ENCODE results near the gene MCC. TPM values are rescaled to one million over a fixed set of nuclear protein-coding genes. Genes with fewer than 3 reads are reported as not detected.

Gene MCC
- total and polyA plus RNA-seq, 2 donors (not counting 1 experiment from before 2014, with no cell fraction given), result 0.09 to 0.32 TPM

- WGBS (ENCODE audit: insufficient coverage), result no CpG with 5 or more reads among the region's 5 CpGs
- ATAC-seq (ENCODE audit: low read depth) (no peak), DNase-seq (no peak)
- Histone ChIP-seq H4K20me1 (ENCODE audit: control insufficient read depth, insufficient read depth, low read length, poor library complexity, severe bottlenecking) (no peaks in the 10 kb centered on the region), H3K79me2 (ENCODE audit: control insufficient read depth, insufficient read depth, low read length) (no peaks in the 10 kb centered on the region), H3K4me2 (replicated peaks; ENCODE audit: low read depth, low read length, poor library complexity, severe bottlenecking) (no peak overlapping the region), H3K4me3 (ENCODE audit: control extremely low read depth in 1 of 5, extremely low read depth in 1 of 5, insufficient read depth in 1 of 5, low read depth in 2 of 5, low read length in 4 of 5) (no peak overlapping the region), H3K27ac (ENCODE audit: low read length in 2 of 2) (no peak overlapping the region), H2AFZ (ENCODE audit: insufficient read depth, low read depth, low read length, poor library complexity, severe bottlenecking) (no peak overlapping the region), H3K36me3 (replicated peaks in 1 of 2; ENCODE audit: control extremely low read depth in 1 of 2, control insufficient read depth in 1 of 2, extremely low read depth in 1 of 2, insufficient read depth in 2 of 2, low read length in 1 of 2) (no peaks in the 10 kb centered on the region), H3K27me3 (replicated peaks in 1 of 4; ENCODE audit: control extremely low read depth in 1 of 4, control insufficient read depth in 3 of 4, insufficient read depth in 4 of 4, low read length in 3 of 4) (peaks cover 0 to 12% (median 3%) of the 10 kb centered on the region in 4 experiments), H3K9ac (ENCODE audit: low read length) (no peak overlapping the region), H3K9me3 (ENCODE audit: control extremely low read depth in 1 of 3, control insufficient read depth in 2 of 3, insufficient read depth in 1 of 3, low read length in 2 of 3) (no peaks in the 10 kb centered on the region), H3K4me1 (ENCODE audit: control insufficient read depth in 2 of 2, insufficient read depth in 2 of 2, low read length in 2 of 2) (no peaks in the 10 kb centered on the region)
- no peaks in the 10 kb centered on the region for H3K9me3 Mint-ChIP-seq (ENCODE audit: insufficient read depth)
- CTCF ChIA-PET, result no interaction called here
- no peak overlapping the region for H3K27ac Mint-ChIP-seq
- H3K4me1 Mint-ChIP-seq, result no peaks in the 10 kb centered on the region
- TF ChIP-seq, protein P1, sequence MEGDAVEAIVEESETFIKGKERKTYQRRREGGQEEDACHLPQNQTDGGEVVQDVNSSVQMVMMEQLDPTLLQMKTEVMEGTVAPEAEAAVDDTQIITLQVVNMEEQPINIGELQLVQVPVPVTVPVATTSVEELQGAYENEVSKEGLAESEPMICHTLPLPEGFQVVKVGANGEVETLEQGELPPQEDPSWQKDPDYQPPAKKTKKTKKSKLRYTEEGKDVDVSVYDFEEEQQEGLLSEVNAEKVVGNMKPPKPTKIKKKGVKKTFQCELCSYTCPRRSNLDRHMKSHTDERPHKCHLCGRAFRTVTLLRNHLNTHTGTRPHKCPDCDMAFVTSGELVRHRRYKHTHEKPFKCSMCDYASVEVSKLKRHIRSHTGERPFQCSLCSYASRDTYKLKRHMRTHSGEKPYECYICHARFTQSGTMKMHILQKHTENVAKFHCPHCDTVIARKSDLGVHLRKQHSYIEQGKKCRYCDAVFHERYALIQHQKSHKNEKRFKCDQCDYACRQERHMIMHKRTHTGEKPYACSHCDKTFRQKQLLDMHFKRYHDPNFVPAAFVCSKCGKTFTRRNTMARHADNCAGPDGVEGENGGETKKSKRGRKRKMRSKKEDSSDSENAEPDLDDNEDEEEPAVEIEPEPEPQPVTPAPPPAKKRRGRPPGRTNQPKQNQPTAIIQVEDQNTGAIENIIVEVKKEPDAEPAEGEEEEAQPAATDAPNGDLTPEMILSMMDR (IDR thresholded peaks at IDR 0.05), result no peak
- TF ChIP-seq EZH2 (IDR thresholded peaks at IDR 0.05; ENCODE audit: borderline replicate concordance, insufficient read depth, low read depth, low read length, poor library complexity, severe bottlenecking), result no peak
- H3K27me3 Mint-ChIP-seq, result peaks cover 55% of the 10 kb centered on the region
- intact Hi-C loops (cut with micrococcal nuclease), result no loop called here
- H3K4me3 Mint-ChIP-seq, result no peak overlapping the region
- POLR2A ChIA-PET, result no interaction called here
Measured at GRCh38 chr5:113480243-113480642, 8.0 kb downstream of the MCC start.

DNA sequence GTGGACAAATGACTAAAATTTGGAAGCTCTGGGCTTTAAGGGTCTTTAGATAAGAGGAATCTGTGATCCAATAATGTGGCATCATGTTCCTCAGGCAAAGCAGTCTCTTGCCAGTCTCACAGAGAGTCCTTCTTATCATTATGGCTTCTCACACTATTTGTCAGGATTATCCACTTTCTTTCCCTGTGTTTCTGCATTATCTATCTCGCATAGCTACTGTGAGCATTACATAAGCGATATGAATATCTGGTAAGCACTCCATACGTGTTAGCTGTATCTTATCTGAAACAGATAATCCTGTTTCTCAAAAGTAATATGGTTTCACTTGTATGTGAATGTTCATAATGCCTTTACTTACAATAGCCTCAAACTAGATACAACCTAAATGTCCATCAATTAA, 9.6 kb downstream of the MCC start:
- ChIA-PET CTCF (no interaction called here), POLR2A (no interaction called here)
- ATAC-seq (ENCODE audit: low read depth) (no peak), DNase-seq (no peak)
- Histone ChIP-seq H3K27me3 (replicated peaks in 1 of 4; ENCODE audit: control extremely low read depth in 1 of 4, control insufficient read depth in 3 of 4, insufficient read depth in 4 of 4, low read length in 3 of 4) (peaks cover 0 to 9% (median 0%) of the 10 kb centered on the region in 4 experiments), H3K79me2 (ENCODE audit: control insufficient read depth, insufficient read depth, low read length) (no peaks in the 10 kb centered on the region), H2AFZ (ENCODE audit: insufficient read depth, low read depth, low read length, poor library complexity, severe bottlenecking) (no peak overlapping the region), H3K4me2 (replicated peaks; ENCODE audit: low read depth, low read length, poor library complexity, severe bottlenecking) (no peak overlapping the region), H3K27ac (ENCODE audit: low read length in 2 of 2) (no peak overlapping the region), H3K4me1 (ENCODE audit: control insufficient read depth in 2 of 2, insufficient read depth in 2 of 2, low read length in 2 of 2) (no peaks in the 10 kb centered on the region), H3K36me3 (replicated peaks in 1 of 2; ENCODE audit: control extremely low read depth in 1 of 2, control insufficient read depth in 1 of 2, extremely low read depth in 1 of 2, insufficient read depth in 2 of 2, low read length in 1 of 2) (no peaks in the 10 kb centered on the region), H3K4me3 (ENCODE audit: control extremely low read depth in 1 of 5, extremely low read depth in 1 of 5, insufficient read depth in 1 of 5, low read depth in 2 of 5, low read length in 4 of 5) (no peak overlapping the region), H3K9me3 (ENCODE audit: control extremely low read depth in 1 of 3, control insufficient read depth in 2 of 3, insufficient read depth in 1 of 3, low read length in 2 of 3) (no peaks in the 10 kb centered on the region), H4K20me1 (ENCODE audit: control insufficient read depth, insufficient read depth, low read length, poor library complexity, severe bottlenecking) (no peaks in the 10 kb centered on the region), H3K9ac (ENCODE audit: low read length) (no peak overlapping the region)
- intact Hi-C loops (cut with micrococcal nuclease), result no loop called here
- no peak for TF ChIP-seq EZH2 (IDR thresholded peaks at IDR 0.05; ENCODE audit: borderline replicate concordance, insufficient read depth, low read depth, low read length, poor library complexity, severe bottlenecking)
- H3K4me1 Mint-ChIP-seq, result no peaks in the 10 kb centered on the region
- H3K27ac Mint-ChIP-seq, result no peak overlapping the region
- no peak overlapping the region for H3K4me3 Mint-ChIP-seq
- no peaks in the 10 kb centered on the region for H3K9me3 Mint-ChIP-seq (ENCODE audit: insufficient read depth)
- H3K27me3 Mint-ChIP-seq, result peaks cover 52% of the 10 kb centered on the region
- WGBS (ENCODE audit: insufficient coverage), result no CpG with 5 or more reads among the region's 3 CpGs

Data from B cell (primary cell).